MCF 10A (cell line): ENCODE data around the gene ATR. TPM values are rescaled to one million over a fixed set of nuclear protein-coding genes. Genes with fewer than 3 reads are reported as not detected.

Experiments used
- BruUV-seq: library from RNA; stranded (reverse); fragments of 400-500 nt; replicated peaks from 2 replicates; lab custom pipeline; 2021; lab: Mats Ljungman, UMichigan
- CTCF ChIA-PET: fragments of 300-600 bp; sonication (Branson Sonifier 250); formaldehyde crosslinking; extraction: SDS; loops from one replicate; lab custom pipeline; 2021; ENCODE audit warnings: antibody characterized with exemption, inconsistent platforms; lab: Yijun Ruan, JAX
- POLR2A ChIA-PET: fragments of 300-600, 350-650 bp; sonication (Branson Sonifier 250); formaldehyde crosslinking; extraction: SDS; loops from one replicate; lab custom pipeline; 2020; ENCODE audit warnings: antibody characterized with exemption, inconsistent platforms; lab: Yijun Ruan, JAX
- DNase-seq: peaks from one replicate; pipeline ENCODE4 v3.0.0-alpha.2; 2018; ENCODE audit not compliant: unreplicated experiment
- H3K27ac Mint-ChIP-seq: one replicate; pipeline ENCODE4 v1.8.0; 2022; ENCODE audit warnings: mild to moderate bottlenecking, low read depth, mixed read lengths; ENCODE audit not compliant: unreplicated experiment
- H3K27me3 Mint-ChIP-seq: one replicate; pipeline ENCODE4 v1.8.0; 2022; ENCODE audit warnings: mixed read lengths; ENCODE audit not compliant: insufficient read depth, unreplicated experiment
- H3K36me3 Mint-ChIP-seq: one replicate; pipeline ENCODE4 v1.8.0; 2022; ENCODE audit warnings: mild to moderate bottlenecking, moderate library complexity, mixed read lengths; ENCODE audit not compliant: insufficient read depth, unreplicated experiment
- H3K4me1 Mint-ChIP-seq: one replicate; pipeline ENCODE4 v1.8.0; 2022; ENCODE audit warnings: mixed read lengths; ENCODE audit not compliant: insufficient read depth, unreplicated experiment
- H3K4me3 Mint-ChIP-seq: one replicate; pipeline ENCODE4 v1.8.0; 2022; ENCODE audit warnings: mild to moderate bottlenecking, moderate library complexity, mixed read lengths; ENCODE audit not compliant: unreplicated experiment
- H3K9me3 Mint-ChIP-seq: one replicate; pipeline ENCODE4 v1.8.0; 2022; ENCODE audit warnings: mixed read lengths; ENCODE audit not compliant: unreplicated experiment
- intact Hi-C: fragments of 100-400 bp; cut with micrococcal nuclease; formaldehyde crosslinking; loops from 2 replicates; pipeline ENCODE4 v1.14.1; 2022
- total RNA-seq: library from RNA; stranded (reverse); gene quantifications from 2 replicates; pipeline ENCODE4 v1.2.3, GENCODE V29; 2022
- TF ChIP-seq, protein P1 (sequence below): fragments of 200-600 bp; IDR thresholded peaks from one replicate; pipeline ENCODE4 v1.8.0; 2022; ENCODE audit warnings: antibody characterized with exemption, mild to moderate bottlenecking; ENCODE audit not compliant: unreplicated experiment

ATR gene
- total RNA-seq, 1 experiment from 2014 or later = 30.2 TPM

DNA sequence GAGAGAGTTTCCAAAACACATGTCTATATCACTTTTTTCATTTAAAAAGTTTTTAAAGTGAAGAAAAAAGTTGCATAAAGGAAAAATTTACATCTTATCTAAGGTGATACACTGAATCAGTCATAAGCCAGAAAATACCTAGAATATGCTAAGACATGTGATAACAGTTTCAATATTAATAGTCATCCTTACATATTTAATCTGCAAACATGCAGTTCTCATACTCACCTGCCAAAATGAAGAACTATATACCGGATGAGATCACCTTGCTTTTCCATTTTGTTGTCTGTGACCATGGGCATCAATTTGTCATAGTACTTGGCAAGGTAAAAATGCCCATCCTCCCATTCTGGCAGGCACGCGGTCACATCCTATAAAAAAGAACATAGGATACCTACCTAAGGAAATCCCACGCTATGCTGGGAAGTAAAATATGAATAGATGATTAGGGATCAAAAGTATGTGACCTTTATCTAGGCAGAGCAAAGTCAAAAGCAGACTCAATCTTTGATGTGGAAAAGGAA is 93.6 kb downstream of the ATR start:
- intact Hi-C loops = no loop called here
- POLR2A ChIA-PET = no interaction called here
- Mint-ChIP-seq H3K9me3 (no peaks in the 10 kb centered on the region), H3K27ac (no peak overlapping the region), H3K27me3 (no peaks in the 10 kb centered on the region), H3K4me1 (no peaks in the 10 kb centered on the region), H3K4me3 (no peak overlapping the region), H3K36me3 (peaks cover 76% of the 10 kb centered on the region)
- TF ChIP-seq, protein P1, sequence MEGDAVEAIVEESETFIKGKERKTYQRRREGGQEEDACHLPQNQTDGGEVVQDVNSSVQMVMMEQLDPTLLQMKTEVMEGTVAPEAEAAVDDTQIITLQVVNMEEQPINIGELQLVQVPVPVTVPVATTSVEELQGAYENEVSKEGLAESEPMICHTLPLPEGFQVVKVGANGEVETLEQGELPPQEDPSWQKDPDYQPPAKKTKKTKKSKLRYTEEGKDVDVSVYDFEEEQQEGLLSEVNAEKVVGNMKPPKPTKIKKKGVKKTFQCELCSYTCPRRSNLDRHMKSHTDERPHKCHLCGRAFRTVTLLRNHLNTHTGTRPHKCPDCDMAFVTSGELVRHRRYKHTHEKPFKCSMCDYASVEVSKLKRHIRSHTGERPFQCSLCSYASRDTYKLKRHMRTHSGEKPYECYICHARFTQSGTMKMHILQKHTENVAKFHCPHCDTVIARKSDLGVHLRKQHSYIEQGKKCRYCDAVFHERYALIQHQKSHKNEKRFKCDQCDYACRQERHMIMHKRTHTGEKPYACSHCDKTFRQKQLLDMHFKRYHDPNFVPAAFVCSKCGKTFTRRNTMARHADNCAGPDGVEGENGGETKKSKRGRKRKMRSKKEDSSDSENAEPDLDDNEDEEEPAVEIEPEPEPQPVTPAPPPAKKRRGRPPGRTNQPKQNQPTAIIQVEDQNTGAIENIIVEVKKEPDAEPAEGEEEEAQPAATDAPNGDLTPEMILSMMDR = no peak
- no TSS peak for BruUV-seq
- CTCF ChIA-PET = interaction anchor here (1.0 kb wide), 1 partner anchor 344 kb away, joined by 3 read pairs; no protein-coding TSS in a partner anchor
- DNase-seq = no peak

DNA sequence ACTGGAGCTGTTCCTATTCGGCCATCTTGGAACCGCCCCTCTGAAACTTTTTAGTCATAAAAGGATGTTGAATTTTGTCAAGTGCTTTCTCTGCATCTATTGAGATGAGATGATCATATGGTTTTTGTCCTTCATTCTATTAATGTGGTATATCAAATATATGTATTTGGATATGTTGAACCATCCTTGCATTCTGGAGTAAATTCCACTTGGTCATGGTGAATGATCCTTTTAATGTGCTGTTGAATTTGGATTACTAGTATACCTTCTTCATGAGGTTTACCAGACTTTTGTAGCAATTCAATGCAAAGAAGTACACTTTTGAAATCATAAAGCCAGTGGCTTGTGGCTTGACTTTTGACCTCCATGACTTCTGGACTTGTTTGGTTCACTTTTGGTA is 97.3 kb downstream of the ATR start:
- Mint-ChIP-seq H3K27me3 (no peaks in the 10 kb centered on the region), H3K36me3 (peaks cover 56% of the 10 kb centered on the region), H3K4me1 (no peaks in the 10 kb centered on the region), H3K9me3 (peaks cover 4% of the 10 kb centered on the region), H3K27ac (no peak overlapping the region), H3K4me3 (no peak overlapping the region)
- intact Hi-C loops = no loop called here
- no TSS peak for BruUV-seq
- DNase-seq = no peak
- TF ChIP-seq, protein P1 = no peak
- ChIA-PET POLR2A (interaction anchor here (0.7 kb wide), 1 partner anchor 473 kb away, joined by 3 read pairs; no protein-coding TSS in a partner anchor), CTCF (interaction anchor here (1.2 kb wide), 1 partner anchor 9 kb away, joined by 3 read pairs; no protein-coding TSS in a partner anchor)

DNA sequence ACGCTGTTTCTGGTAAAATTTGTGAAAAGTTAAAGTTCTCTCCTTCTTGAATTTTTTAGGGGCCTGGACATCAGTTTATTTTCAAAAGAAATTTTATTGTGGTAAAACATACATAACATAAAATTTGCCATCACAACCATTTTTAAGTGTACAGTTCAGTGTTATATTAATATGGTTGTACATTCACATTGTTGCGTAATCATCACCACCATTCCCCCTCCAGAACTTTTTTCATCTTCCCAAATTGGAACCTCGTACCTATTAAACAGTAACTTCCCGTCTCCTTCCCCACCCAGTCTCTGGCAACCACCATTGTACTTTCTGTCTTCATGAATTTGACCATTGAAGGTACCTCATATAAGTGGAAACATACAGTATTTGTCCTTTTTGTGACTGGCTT is 107.7 kb downstream of the ATR start:
- intact Hi-C loops = no loop called here
- Mint-ChIP-seq H3K36me3 (peaks cover 7% of the 10 kb centered on the region), H3K27me3 (no peaks in the 10 kb centered on the region), H3K9me3 (no peaks in the 10 kb centered on the region), H3K27ac (no peak overlapping the region), H3K4me1 (no peaks in the 10 kb centered on the region), H3K4me3 (no peak overlapping the region)
- TF ChIP-seq, protein P1 = no peak
- CTCF ChIA-PET = interaction anchor here (0.6 kb wide), 1 partner anchor 1005 kb away, joined by 4 read pairs; no protein-coding TSS in a partner anchor
- POLR2A ChIA-PET = no interaction called here
- DNase-seq = no peak
- no TSS peak for BruUV-seq

DNA sequence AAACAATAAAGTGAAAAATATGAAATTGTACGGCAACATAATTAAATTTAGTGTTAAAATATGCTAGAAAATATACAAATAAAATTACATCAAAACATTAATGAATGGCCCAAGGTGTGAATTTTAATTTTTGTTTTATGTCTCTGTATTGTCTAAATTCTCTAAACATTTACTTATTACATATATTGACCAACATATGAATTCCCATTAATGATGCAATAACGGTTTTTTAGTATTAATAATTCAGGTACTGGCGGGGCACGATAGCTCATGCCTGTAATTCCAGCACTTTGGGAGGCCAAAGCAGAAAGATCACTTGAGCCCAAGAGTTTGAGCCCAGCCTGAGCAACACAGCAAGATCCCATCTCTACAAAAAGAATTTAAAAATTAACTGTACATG is 110.1 kb downstream of the ATR start:
- Mint-ChIP-seq H3K27me3 (no peaks in the 10 kb centered on the region), H3K27ac (no peak overlapping the region), H3K4me3 (no peak overlapping the region), H3K9me3 (no peaks in the 10 kb centered on the region), H3K36me3 (peaks cover 16% of the 10 kb centered on the region), H3K4me1 (no peaks in the 10 kb centered on the region)
- no TSS peak for BruUV-seq
- intact Hi-C loops = no loop called here
- POLR2A ChIA-PET = interaction anchor here (0.6 to 2.5 kb wide), 2 partner anchors 22 to 54 kb away, joined by 4 to 6 read pairs; no protein-coding TSS in a partner anchor
- DNase-seq = no peak
- CTCF ChIA-PET = no interaction called here
- TF ChIP-seq, protein P1 = no peak
